Neural cell (in vitro differentiated cells): Measurements from ENCODE around the gene ZFPM1. TPM values are rescaled to one million over a fixed set of nuclear protein-coding genes. Genes with fewer than 3 reads are reported as not detected.

Source experiments
- H2AFZ ChIP-seq: fragments of 200-600, 300-800 bp; sonication (generic), shearing (Covaris generic); 2 replicates; pipeline ENCODE4 v1.6.0; 2014; ENCODE audit warnings: low read depth, mild to moderate bottlenecking, antibody characterized with exemption, low read length, moderate library complexity
- H3F3A ChIP-seq: fragments of 200-600 bp; shearing (Covaris generic); 2 replicates; pipeline ENCODE4 v1.6.1; 2016; ENCODE audit warnings: mild to moderate bottlenecking, moderate library complexity, mixed read lengths, antibody characterized with exemption, low read length; ENCODE audit not compliant: insufficient read depth, poor library complexity, severe bottlenecking
- H3K27ac ChIP-seq: fragments of 200-600, 300-800 bp; sonication (generic), shearing (Covaris generic); 2 replicates; pipeline ENCODE4 v1.5.1; 2014; ENCODE audit warnings: mild to moderate bottlenecking, low read length, moderate library complexity
- H3K27me3 ChIP-seq: fragments of 300-800, 200-600 bp; sonication (generic), shearing (Covaris generic); 2 replicates; pipeline ENCODE4 v1.6.0; 2014; ENCODE audit warnings: mild to moderate bottlenecking, low read depth, low read length, moderate library complexity; ENCODE audit not compliant: insufficient read depth
- H3K36me3 ChIP-seq: fragments of 300-800, 200-600 bp; sonication (generic), shearing (Covaris generic); 2 replicates; pipeline ENCODE4 v1.5.1; 2014; ENCODE audit warnings: mild to moderate bottlenecking, antibody characterized with exemption, low read length, moderate library complexity; ENCODE audit not compliant: insufficient read depth
- H3K4me2 ChIP-seq: fragments of 300-800, 200-600 bp; sonication (generic), shearing (Covaris generic); 2 replicates; pipeline ENCODE4 v1.6.0; 2014; ENCODE audit warnings: mild to moderate bottlenecking, low read length
- H3K4me3 ChIP-seq: fragments of 300-800, 200-600 bp; sonication (generic), shearing (Covaris generic); 2 replicates; pipeline ENCODE4 v1.5.1; 2014; ENCODE audit warnings: mild to moderate bottlenecking, low read length, moderate library complexity
- H3K79me2 ChIP-seq: fragments of 200-600 bp; shearing (Covaris generic); replicated peaks from 2 replicates; pipeline ENCODE4 v1.6.0; 2014; ENCODE audit warnings: mild to moderate bottlenecking, low read length, moderate library complexity; ENCODE audit not compliant: insufficient read depth
- H3K9ac ChIP-seq: fragments of 300-800, 200-600 bp; sonication (generic), shearing (Covaris generic); 2 replicates; pipeline ENCODE4 v1.6.1; 2016; ENCODE audit warnings: mild to moderate bottlenecking, low read length, mixed read lengths
- H3K9me2 ChIP-seq: fragments of 200-600 bp; shearing (Covaris generic); 2 replicates; pipeline ENCODE4 v1.6.1; 2016; ENCODE audit warnings: mild to moderate bottlenecking, low read length, mixed read lengths; ENCODE audit not compliant: insufficient read depth
- H3K9me3 ChIP-seq: fragments of 200-600, 300-800 bp; sonication (generic), shearing (Covaris generic); 2 replicates; pipeline ENCODE4 v1.6.1; 2016; ENCODE audit warnings: mild to moderate bottlenecking, mixed run types, low read length, moderate library complexity, mixed read lengths
- H4K20me1 ChIP-seq: fragments of 200-600 bp; shearing (Covaris generic); 2 replicates; pipeline ENCODE4 v1.6.1; 2016; ENCODE audit warnings: mild to moderate bottlenecking, mixed run types; ENCODE audit not compliant: insufficient read depth
- CTCF ChIP-seq: fragments of 450-650 bp; IDR thresholded peaks from 2 replicates; pipeline ENCODE4 v1.5.1; 2014; ENCODE audit warnings: antibody characterized with exemption, mild to moderate bottlenecking, moderate library complexity; ENCODE audit not compliant: poor library complexity, severe bottlenecking
- EP300 ChIP-seq: fragments of 450-650 bp; conservative IDR thresholded peaks from 2 replicates; pipeline ENCODE4 v1.6.1; 2014; ENCODE audit warnings: antibody characterized with exemption, mild to moderate bottlenecking, moderate library complexity; ENCODE audit not compliant: poor library complexity, severe bottlenecking
- EZH2 ChIP-seq: fragments of 200-600, 300-800 bp; shearing (Covaris generic), sonication (generic); IDR thresholded peaks from 2 replicates; pipeline ENCODE4 v1.6.1; 2014; ENCODE audit warnings: antibody characterized with exemption, low read length, borderline replicate concordance, mild to moderate bottlenecking; ENCODE audit not compliant: insufficient read depth, poor library complexity, severe bottlenecking
- MXI1 ChIP-seq: fragments of 450-650 bp; conservative IDR thresholded peaks from 2 replicates; pipeline ENCODE4 v1.6.1; 2014; ENCODE audit warnings: antibody characterized with exemption, mild to moderate bottlenecking; ENCODE audit not compliant: poor library complexity, severe bottlenecking
- POLR2AphosphoS5 ChIP-seq: IDR thresholded peaks from 2 replicates; pipeline ENCODE4 v1.6.1; 2012
- RAD21 ChIP-seq: fragments of 450-650 bp; conservative IDR thresholded peaks from 2 replicates; pipeline ENCODE4 v1.6.1; 2014; ENCODE audit warnings: antibody characterized with exemption, mild to moderate bottlenecking, moderate library complexity
- REST ChIP-seq: IDR thresholded peaks from 2 replicates; pipeline ENCODE4 v1.6.1; 2012; ENCODE audit warnings: borderline replicate concordance
- SMC3 ChIP-seq: fragments of 450-650 bp; conservative IDR thresholded peaks from 2 replicates; pipeline ENCODE4 v1.6.1; 2014; ENCODE audit warnings: antibody characterized with exemption, mild to moderate bottlenecking, moderate library complexity; ENCODE audit not compliant: poor library complexity
- TAF1 ChIP-seq: IDR thresholded peaks from 2 replicates; pipeline ENCODE4 v1.6.1; 2012; ENCODE audit warnings: low read depth
- polyA plus RNA-seq: library from polyadenylated mRNA; depleted of rRNA; stranded (reverse); fragments of >200 nt; gene quantifications from 2 replicates; pipeline ENCODE4 v1.2.3, GENCODE V29; 2014

The ZFPM1 gene
- polyA plus RNA-seq, 1 donor from 2014 or later, result 0.41 TPM

GRCh38 chr16:88464447-88465318 is 11.6 kb downstream of the ZFPM1 start:
- TF ChIP-seq TAF1 (no peak), EP300 (no peak), POLR2AphosphoS5 (no peak), RAD21 (no peak), SMC3 (no peak)
- no peaks in the 10 kb centered on the region for H3K9me2 ChIP-seq
- H3K9me3 ChIP-seq, result no peaks in the 10 kb centered on the region
- H3K79me2 ChIP-seq, result no peaks in the 10 kb centered on the region
- no peak overlapping the region for H3K4me2 ChIP-seq
- H3K36me3 ChIP-seq, result no peaks in the 10 kb centered on the region
- no peaks in the 10 kb centered on the region for H3K27me3 ChIP-seq
- no peak overlapping the region for H3K9ac ChIP-seq
- no peaks in the 10 kb centered on the region for H4K20me1 ChIP-seq
- H3F3A ChIP-seq, result no peaks in the 10 kb centered on the region
- H2AFZ ChIP-seq, result no peak overlapping the region
- no peak overlapping the region for H3K4me3 ChIP-seq
- no peak overlapping the region for H3K27ac ChIP-seq

GRCh38 chr16:88465387-88465983 is 12.4 kb downstream of the ZFPM1 start:
- H3K9me3 ChIP-seq, result no peaks in the 10 kb centered on the region
- no peaks in the 10 kb centered on the region for H3K79me2 ChIP-seq
- no peak overlapping the region for H2AFZ ChIP-seq
- H3K9ac ChIP-seq, result no peak overlapping the region
- no peak overlapping the region for H3K4me3 ChIP-seq
- no peaks in the 10 kb centered on the region for H3K9me2 ChIP-seq
- H3K27me3 ChIP-seq, result no peaks in the 10 kb centered on the region
- H3K27ac ChIP-seq, result no peak overlapping the region
- no peaks in the 10 kb centered on the region for H3K36me3 ChIP-seq
- H3K4me2 ChIP-seq, result no peak overlapping the region
- no peaks in the 10 kb centered on the region for H4K20me1 ChIP-seq
- H3F3A ChIP-seq, result no peaks in the 10 kb centered on the region
- no peak for TF ChIP-seq EZH2
- no peak for TF ChIP-seq POLR2AphosphoS5
- TF ChIP-seq REST, result no peak
- no peak for TF ChIP-seq EP300
- no peak for TF ChIP-seq RAD21
- no peak for TF ChIP-seq CTCF
- TF ChIP-seq SMC3, result no peak
- no peak for TF ChIP-seq MXI1
- no peak for TF ChIP-seq TAF1
